ENCODE results near the gene PDIA5.

Gene PDIA5

GRCh38 chr3:123155471-123156011 is 88.7 kb downstream of the PDIA5 start:
- no peak overlapping the region for H3K4me3 ChIP-seq (ENCODE audit: low read depth, low read length)
- TF ChIP-seq CTCF (IDR thresholded peaks at IDR 0.05; ENCODE audit: low read depth, low read length) = no peak

- H3K4me3 ChIP-seq (ENCODE audit: low read depth, low read length) = no peak overlapping the region
- no peak for TF ChIP-seq CTCF (IDR thresholded peaks at IDR 0.05; ENCODE audit: low read depth, low read length)
Observed at GRCh38 chr3:123156276-123156995, 89.6 kb downstream of the PDIA5 start.

GRCh38 chr3:123157209-123157597 is 90.4 kb downstream of the PDIA5 start:
- no peak for TF ChIP-seq CTCF (IDR thresholded peaks at IDR 0.05; ENCODE audit: low read depth, low read length)
- H3K4me3 ChIP-seq (ENCODE audit: low read depth, low read length) = no peak overlapping the region

- no peak for TF ChIP-seq CTCF (IDR thresholded peaks at IDR 0.05; ENCODE audit: low read depth, low read length)
- no peak overlapping the region for H3K4me3 ChIP-seq (ENCODE audit: low read depth, low read length)
Observed at GRCh38 chr3:123157598-123158287, 90.9 kb downstream of the PDIA5 start.

DNA sequence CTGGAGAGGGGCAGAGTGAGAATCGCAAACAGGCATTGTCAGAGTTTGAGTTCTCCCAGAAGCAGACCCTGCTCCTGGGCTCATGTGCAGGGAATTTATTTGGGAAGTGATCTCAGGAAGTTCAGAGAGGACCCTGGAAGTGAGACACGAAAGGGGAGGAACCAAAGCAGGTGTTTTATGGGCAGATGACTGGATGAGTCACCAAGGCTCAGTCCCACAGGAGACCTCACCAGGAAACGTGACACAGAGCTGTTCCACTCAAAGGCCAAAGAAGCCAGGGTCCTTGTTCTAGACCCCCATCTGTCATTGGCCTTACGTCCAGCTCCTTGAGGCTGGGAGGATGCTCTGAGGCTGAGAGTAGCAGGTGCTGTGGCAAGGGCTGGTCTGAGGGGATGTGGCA is 91.5 kb downstream of the PDIA5 start:
- TF ChIP-seq CTCF (IDR thresholded peaks at IDR 0.05; ENCODE audit: low read depth, low read length) = no peak
- H3K4me3 ChIP-seq (ENCODE audit: low read depth, low read length) = no peak overlapping the region

DNA sequence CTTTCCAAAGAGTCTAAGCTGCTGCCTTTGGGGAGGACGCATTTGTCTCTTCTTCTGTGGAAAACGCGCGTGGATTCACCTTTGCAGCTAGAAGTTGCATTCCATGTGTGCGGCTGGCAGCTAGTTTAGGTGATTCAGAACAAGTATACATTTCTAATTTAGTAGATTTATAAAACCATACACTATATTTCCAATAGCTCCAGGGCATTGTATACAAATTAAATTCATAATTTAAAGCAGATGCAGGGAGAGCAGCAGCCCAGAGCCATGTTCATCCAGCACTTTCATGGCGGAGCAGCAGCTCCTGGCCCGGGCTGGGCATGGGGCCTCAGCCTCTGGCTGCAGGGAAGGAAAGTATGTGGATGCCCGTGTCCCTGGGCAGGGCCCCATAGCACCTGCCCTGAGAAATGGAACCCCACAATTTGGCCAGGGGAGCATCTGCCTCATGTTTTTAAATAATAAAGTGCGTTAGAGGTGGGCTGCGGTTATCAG is 92.1 kb downstream of the PDIA5 start:
- no peak for TF ChIP-seq CTCF (IDR thresholded peaks at IDR 0.05; ENCODE audit: low read depth, low read length)

More for the DNA sequence above, 92.1 kb downstream of the PDIA5 start:
- H3K4me3 ChIP-seq (ENCODE audit: low read depth, low read length) = no peak overlapping the region
